ENCODE data around the gene UAP1L1. TPM values are rescaled to one million over a fixed set of nuclear protein-coding genes. Genes with fewer than 3 reads are reported as not detected.
A peak's percentile ranks its signal among the peaks of the same experiment; 100 is the strongest.

Gene UAP1L1
- total and polyA plus RNA-seq, 9 of the 15 experiments (the other 6 are each of a cell fraction or from before 2014, with no cell fraction given) = 0.20 to 8.6 (median 3.7) TPM

GRCh38 chr9:137049544-137050449 lies 27.5 kb upstream of the UAP1L1 start (continued):
- no peak for TF ChIP-seq SAFB2 (IDR thresholded peaks at IDR 0.05; ENCODE audit: borderline replicate concordance, low read depth, low read length, severe bottlenecking)
- 0 out of 2 replicates have a peak, but pooled peaks have one; percentile 11 for TF ChIP-seq MYC (IDR thresholded peaks at IDR 0.05; ENCODE audit: low read depth, low read length)
- no peak for TF ChIP-seq MYC (CRISPR knock-in tag; IDR thresholded peaks at IDR 0.05; ENCODE audit: borderline replicate concordance, low read depth)
- TF ChIP-seq ARID1B (IDR thresholded peaks at IDR 0.05) = no peak
- TF ChIP-seq PML (IDR thresholded peaks at IDR 0.05; ENCODE audit: low read length) = no peak
- no peak for TF ChIP-seq CSDE1 (IDR thresholded peaks at IDR 0.05)
- TF ChIP-seq ZNF785 (CRISPR knock-in tag; IDR thresholded peaks at IDR 0.05) = no peak
- TF ChIP-seq HDAC1 (IDR thresholded peaks at IDR 0.05) = no peak
- no peak for TF ChIP-seq HNRNPUL1 (IDR thresholded peaks at IDR 0.05; ENCODE audit: low read length)
- TF ChIP-seq EGR1 (conservative IDR thresholded peaks at IDR 0.05) = 0 out of 2 replicates have a peak, but pooled peaks have one; percentile 6
- TF ChIP-seq U2AF1 (optimal IDR thresholded peaks at IDR 0.05; ENCODE audit: low read depth, low read length) = no peak
- no peak for TF ChIP-seq NR2C1 (IDR thresholded peaks at IDR 0.05)
- no peak for TF ChIP-seq NR2C1 (tag; IDR thresholded peaks at IDR 0.05)
- no peak for TF ChIP-seq HDAC8 (tag; IDR thresholded peaks at IDR 0.05)
- peak; percentile 47 for TF ChIP-seq SMC3 (conservative IDR thresholded peaks at IDR 0.05; ENCODE audit: insufficient read depth, low read depth, low read length)
- TF ChIP-seq PHB2 (IDR thresholded peaks at IDR 0.05; ENCODE audit: low read depth) = no peak
- peak; percentile 81 for TF ChIP-seq CTCFL (IDR thresholded peaks at IDR 0.05; ENCODE audit: borderline replicate concordance, insufficient read depth, low read depth, low read length, poor library complexity, severe bottlenecking)
- TF ChIP-seq ZNF324 (CRISPR knock-in tag; IDR thresholded peaks at IDR 0.05) = no peak
- no peak for TF ChIP-seq DACH1 (IDR thresholded peaks at IDR 0.05; ENCODE audit: partially characterized antibody)
- no peak for TF ChIP-seq ZNF518B (CRISPR knock-in tag; IDR thresholded peaks at IDR 0.05)
- TF ChIP-seq SLC30A9 (CRISPR knock-in tag; IDR thresholded peaks at IDR 0.05) = no peak
- TF ChIP-seq GTF2F1 (IDR thresholded peaks at IDR 0.05; ENCODE audit: low read depth, low read length) = no peak
- TF ChIP-seq XRCC3 (IDR thresholded peaks at IDR 0.05) = no peak
- no peak for TF ChIP-seq FOXP1 (CRISPR knock-in tag; IDR thresholded peaks at IDR 0.05)
- no peak for TF ChIP-seq TBL1XR1 (IDR thresholded peaks at IDR 0.05; ENCODE audit: low read length in 2 of 2)

Measured in K562 (cell line).